ENCODE measurements around the gene FLRT1.

GRCh38 chr11:64005691-64006090 lies 30.0 kb upstream of the FLRT1 start:
- TF ChIP-seq CTCF (conservative IDR thresholded peaks at IDR 0.05) (no peak), EZH2 (IDR thresholded peaks at IDR 0.05; ENCODE audit: low read depth) (no peak)
